ENCODE results near the gene MAML1. TPM values are rescaled to one million over a fixed set of nuclear protein-coding genes. Genes with fewer than 3 reads are reported as not detected.

Gene MAML1
- total RNA-seq, 1 donor from 2014 or later, result 26.0 TPM

DNA sequence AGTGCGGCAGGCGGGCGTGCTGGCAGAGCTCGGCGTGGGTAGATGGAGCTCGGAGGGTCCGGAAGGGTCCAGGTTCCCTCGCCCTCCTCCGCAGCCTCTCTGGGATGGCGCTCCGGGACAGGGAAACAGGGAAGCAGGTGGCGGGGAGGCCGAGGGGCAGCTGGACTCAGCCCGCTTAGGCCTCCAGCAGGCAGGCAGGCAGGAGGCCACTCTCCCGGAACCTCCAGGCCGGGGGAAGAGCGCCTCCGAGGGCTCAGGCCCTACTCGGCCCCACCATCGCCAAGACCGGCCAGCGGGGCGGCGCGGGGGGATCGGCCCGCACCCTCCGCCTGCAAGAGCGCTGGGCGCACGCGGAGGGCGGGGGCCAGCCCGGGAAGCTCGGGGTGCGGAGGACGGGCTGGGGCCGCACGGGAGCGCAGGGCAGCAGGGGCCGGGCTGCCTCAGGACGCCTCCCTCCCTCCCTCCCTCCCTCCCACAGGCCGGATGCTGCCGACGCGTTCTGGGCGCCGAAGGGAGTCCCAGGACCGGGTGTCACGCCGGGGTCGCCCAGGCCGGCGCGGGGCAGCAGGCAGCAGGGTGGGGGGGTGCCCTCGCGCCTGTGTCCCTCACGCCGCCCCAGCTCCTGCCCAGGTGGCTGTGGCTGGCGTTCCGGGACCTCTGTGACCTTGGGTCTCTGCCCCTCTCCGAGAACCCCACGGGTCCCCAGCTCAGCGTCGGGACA, 73.1 kb downstream of the MAML1 start:
- TF ChIP-seq EZH2 (IDR thresholded peaks at IDR 0.05; ENCODE audit: insufficient read depth, low read length), result no peak
- TF ChIP-seq, protein P1, sequence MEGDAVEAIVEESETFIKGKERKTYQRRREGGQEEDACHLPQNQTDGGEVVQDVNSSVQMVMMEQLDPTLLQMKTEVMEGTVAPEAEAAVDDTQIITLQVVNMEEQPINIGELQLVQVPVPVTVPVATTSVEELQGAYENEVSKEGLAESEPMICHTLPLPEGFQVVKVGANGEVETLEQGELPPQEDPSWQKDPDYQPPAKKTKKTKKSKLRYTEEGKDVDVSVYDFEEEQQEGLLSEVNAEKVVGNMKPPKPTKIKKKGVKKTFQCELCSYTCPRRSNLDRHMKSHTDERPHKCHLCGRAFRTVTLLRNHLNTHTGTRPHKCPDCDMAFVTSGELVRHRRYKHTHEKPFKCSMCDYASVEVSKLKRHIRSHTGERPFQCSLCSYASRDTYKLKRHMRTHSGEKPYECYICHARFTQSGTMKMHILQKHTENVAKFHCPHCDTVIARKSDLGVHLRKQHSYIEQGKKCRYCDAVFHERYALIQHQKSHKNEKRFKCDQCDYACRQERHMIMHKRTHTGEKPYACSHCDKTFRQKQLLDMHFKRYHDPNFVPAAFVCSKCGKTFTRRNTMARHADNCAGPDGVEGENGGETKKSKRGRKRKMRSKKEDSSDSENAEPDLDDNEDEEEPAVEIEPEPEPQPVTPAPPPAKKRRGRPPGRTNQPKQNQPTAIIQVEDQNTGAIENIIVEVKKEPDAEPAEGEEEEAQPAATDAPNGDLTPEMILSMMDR (IDR thresholded peaks at IDR 0.05; ENCODE audit: insufficient read depth, low read depth, low read length), result no peak
- Histone ChIP-seq H3K36me3 (ENCODE audit: insufficient read depth, low read length) (no peaks in the 10 kb centered on the region), H3K4me1 (ENCODE audit: insufficient read depth, low read length) (peaks cover 21% of the 10 kb centered on the region), H3K4me3 (ENCODE audit: insufficient read depth, low read depth, low read length) (peak overlapping the region; percentile 71), H3K79me2 (ENCODE audit: insufficient read depth, low read length) (peaks cover 43% of the 10 kb centered on the region), H3K27me3 (ENCODE audit: insufficient read depth, low read length) (no peaks in the 10 kb centered on the region), H4K20me1 (ENCODE audit: insufficient read depth, low read length) (peaks cover 46% of the 10 kb centered on the region), H3K4me2 (ENCODE audit: low read length) (peak overlapping the region; percentile 92), H2AFZ (ENCODE audit: low read depth, low read length) (peak overlapping the region; percentile 41), H3K9me3 (ENCODE audit: insufficient read depth, low read depth, low read length) (no peaks in the 10 kb centered on the region), H3K27ac (ENCODE audit: low read depth, low read length) (peak overlapping the region; percentile 33), H3K9ac (ENCODE audit: low read length) (peak overlapping the region; percentile 83)
- no peak for FAIRE-seq
- no peak for DNase-seq (ENCODE audit: low read depth)
- Mint-ChIP-seq H3K36me3 (ENCODE audit: low read depth, unreplicated experiment) (peaks cover 8% of the 10 kb centered on the region), H3K27ac (ENCODE audit: unreplicated experiment) (no peak overlapping the region), H3K4me1 (ENCODE audit: low read depth, unreplicated experiment) (peaks cover 14% of the 10 kb centered on the region), H3K9me3 (ENCODE audit: unreplicated experiment) (no peaks in the 10 kb centered on the region), H3K4me3 (ENCODE audit: unreplicated experiment) (peak overlapping the region; percentile 85), H3K27me3 (ENCODE audit: low read depth, unreplicated experiment) (no peaks in the 10 kb centered on the region)

DNA sequence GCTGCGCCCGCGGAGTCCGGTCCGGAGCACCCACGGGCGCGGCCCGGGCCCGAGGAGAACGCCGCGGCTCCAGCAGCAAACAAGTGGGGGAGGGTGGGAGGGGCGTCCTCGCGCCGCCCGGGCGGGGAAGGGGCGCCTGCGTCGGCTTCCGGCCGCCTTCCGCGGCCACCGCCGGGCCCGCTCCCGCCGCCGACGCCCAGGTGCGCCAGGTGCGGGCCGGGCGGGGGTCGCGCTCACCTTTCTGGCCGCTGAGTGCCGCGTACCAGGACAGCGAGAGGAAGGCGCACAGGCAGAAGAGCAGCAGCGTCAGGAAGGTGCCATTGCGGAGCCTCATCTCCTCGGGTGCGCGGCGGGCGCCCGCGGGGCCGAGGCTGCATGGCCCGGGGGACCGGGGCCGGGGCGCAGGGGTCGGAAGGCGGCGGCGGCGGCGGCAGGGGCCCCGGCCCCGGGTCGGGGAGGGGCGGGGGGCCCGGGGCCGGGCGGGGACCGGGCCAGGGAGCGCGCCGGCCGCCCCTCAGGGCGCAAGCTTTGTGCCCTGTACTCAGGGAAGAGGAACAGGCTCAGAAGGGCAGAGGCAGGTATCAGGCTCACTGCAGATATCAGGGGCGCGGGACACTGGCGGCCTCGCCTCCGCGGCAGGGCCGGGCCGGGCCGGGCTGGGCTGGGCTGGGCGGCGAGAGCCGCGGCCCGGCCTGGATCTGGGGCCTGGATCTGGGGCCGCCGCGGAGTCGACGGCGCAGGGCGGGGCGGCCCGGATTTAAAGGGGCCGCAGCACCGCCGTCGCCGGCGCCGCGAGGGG, 73.8 kb downstream of the MAML1 start, which contains the start of gene MGAT4B:
Gene MGAT4B, minus strand, starts transcription at position 617 of the 799 bp plus-strand sequence. Its CDS starts 283 bp downstream, at position 334.
- H3K4me1 Mint-ChIP-seq (ENCODE audit: low read depth, unreplicated experiment), result peaks cover 14% of the 10 kb centered on the region
- no peak within 1 kb of the TSS for H3K27ac Mint-ChIP-seq (ENCODE audit: unreplicated experiment)
- H3K9me3 ChIP-seq (ENCODE audit: insufficient read depth, low read depth, low read length), result no peaks in the 10 kb centered on the region
- peaks cover 40% of the 10 kb centered on the region for H4K20me1 ChIP-seq (ENCODE audit: insufficient read depth, low read length)
- DNase-seq (ENCODE audit: low read depth) (peak; percentile 48), FAIRE-seq (no peak)
- H3K79me2 ChIP-seq (ENCODE audit: insufficient read depth, low read length), result peaks cover 43% of the 10 kb centered on the region
- H3K4me3 Mint-ChIP-seq (ENCODE audit: unreplicated experiment), result peak within 1 kb of the TSS; percentile 82
- no peaks in the 10 kb centered on the region for H3K27me3 Mint-ChIP-seq (ENCODE audit: low read depth, unreplicated experiment)
- H3K27ac ChIP-seq (ENCODE audit: low read depth, low read length), result peak within 1 kb of the TSS; percentile 42
- peak within 1 kb of the TSS; percentile 71 for H2AFZ ChIP-seq (ENCODE audit: low read depth, low read length)
- H3K36me3 ChIP-seq (ENCODE audit: insufficient read depth, low read length), result no peaks in the 10 kb centered on the region
- no peaks in the 10 kb centered on the region for H3K9me3 Mint-ChIP-seq (ENCODE audit: unreplicated experiment)
- peak within 1 kb of the TSS; percentile 71 for H3K4me3 ChIP-seq (ENCODE audit: insufficient read depth, low read depth, low read length)
- peak within 1 kb of the TSS; percentile 83 for H3K9ac ChIP-seq (ENCODE audit: low read length)
- H3K27me3 ChIP-seq (ENCODE audit: insufficient read depth, low read length), result no peaks in the 10 kb centered on the region
- peaks cover 21% of the 10 kb centered on the region for H3K4me1 ChIP-seq (ENCODE audit: insufficient read depth, low read length)
- H3K4me2 ChIP-seq (ENCODE audit: low read length), result peak within 1 kb of the TSS; percentile 92
- peaks cover 9% of the 10 kb centered on the region for H3K36me3 Mint-ChIP-seq (ENCODE audit: low read depth, unreplicated experiment)
- TF ChIP-seq, protein P1 (IDR thresholded peaks at IDR 0.05; ENCODE audit: insufficient read depth, low read depth, low read length), result no peak
- TF ChIP-seq EZH2 (IDR thresholded peaks at IDR 0.05; ENCODE audit: insufficient read depth, low read length), result no peak

All from astrocyte (in vitro differentiated cells and primary cell).